ENCODE measurements around the gene NCOA1. TPM values are rescaled to one million over a fixed set of nuclear protein-coding genes. Genes with fewer than 3 reads are reported as not detected.
"Not testable (repeated sequence)": the region's sequence is repeated elsewhere in the genome, so short reads cannot be mapped to it uniquely, and the experiment has no call there.

NCOA1 gene
- total and polyA plus RNA-seq, 7 experiments from 2014 or later, result 13.2 to 72.8 (median 43.0) TPM

GRCh38 chr2:24577481-24577880 is 86.4 kb downstream of the NCOA1 start:
- H3K27me3 Mint-ChIP-seq, result no peaks in the 10 kb centered on the region
- peaks cover 6 to 18% of the 10 kb centered on the region in 2 donors for H3K4me1 ChIP-seq (ENCODE audit: control insufficient read depth in 2 of 2, insufficient read depth in 2 of 2, low read length in 2 of 2)
- ATAC-seq (no peak), DNase-seq (no peak)
- no peaks in the 10 kb centered on the region for H3K9me3 ChIP-seq (ENCODE audit: control insufficient read depth in 2 of 3, low read length in 3 of 3)
- H3K27ac Mint-ChIP-seq, result peak overlapping the region in 3 of 9 donors; percentile 5 to 57 (median 35)
- peaks cover 0 to 5% (median 0%) of the 10 kb centered on the region in 11 donors for H3K9me3 Mint-ChIP-seq
- H3K36me3 Mint-ChIP-seq, result peaks cover 2 to 46% (median 25%) of the 10 kb centered on the region in 5 donors
- H3K4me1 Mint-ChIP-seq, result peaks cover 40 to 81% (median 72%) of the 10 kb centered on the region in 7 donors
- no peaks in the 10 kb centered on the region for H3K36me3 ChIP-seq (ENCODE audit: control insufficient read depth in 2 of 3, insufficient read depth in 3 of 3, low read length in 3 of 3)
- no peaks in the 10 kb centered on the region for H3K27me3 ChIP-seq (ENCODE audit: control insufficient read depth in 2 of 2, insufficient read depth in 2 of 2, low read length in 2 of 2)
- ChIA-PET CTCF (no interaction called here), POLR2A (no interaction called here)
- H3K4me3 Mint-ChIP-seq, result peak overlapping the region in 5 of 10 donors; percentile 16 to 73 (median 61)
- no peak overlapping the region for H3K27ac ChIP-seq (ENCODE audit: low read depth, low read length)
- intact Hi-C loops (cut with micrococcal nuclease), result loop anchor here (1.0 to 5.0 kb wide), 4 partner anchors 35 to 86 kb away; partner anchors contain the start of gene NCOA1 (in 2 of the 2)
- H3K4me3 ChIP-seq (ENCODE audit: low read length), result no peak overlapping the region

- Histone ChIP-seq H3K4me1 (ENCODE audit: control insufficient read depth in 2 of 2, insufficient read depth in 2 of 2, low read length in 2 of 2) (peaks cover 6 to 18% of the 10 kb centered on the region in 2 donors), H3K27me3 (ENCODE audit: control insufficient read depth in 2 of 2, insufficient read depth in 2 of 2, low read length in 2 of 2) (no peaks in the 10 kb centered on the region), H3K9me3 (ENCODE audit: control insufficient read depth in 2 of 3, low read length in 3 of 3) (no peaks in the 10 kb centered on the region), H3K36me3 (ENCODE audit: control insufficient read depth in 2 of 3, insufficient read depth in 3 of 3, low read length in 3 of 3) (no peaks in the 10 kb centered on the region), H3K27ac (ENCODE audit: low read depth, low read length) (no peak overlapping the region), H3K4me3 (ENCODE audit: low read length) (no peak overlapping the region)
- POLR2A ChIA-PET, result no interaction called here
- no peak overlapping the region for H3K4me3 Mint-ChIP-seq
- DNase-seq (no peak), ATAC-seq (no peak)
- intact Hi-C loops (cut with micrococcal nuclease), result loop anchor here (5.0 kb wide), 3 partner anchors 33 to 87 kb away; partner anchors contain the start of gene NCOA1 (in 1 of the 2)
- H3K36me3 Mint-ChIP-seq, result peaks cover 6 to 46% (median 28%) of the 10 kb centered on the region in 5 donors
- CTCF ChIA-PET, result no interaction called here
- H3K27ac Mint-ChIP-seq, result peak overlapping the region in 1 of 9 donors; percentile 15
- H3K9me3 Mint-ChIP-seq, result peaks cover 0 to 5% (median 0%) of the 10 kb centered on the region in 11 donors
- H3K4me1 Mint-ChIP-seq, result peaks cover 40 to 75% (median 62%) of the 10 kb centered on the region in 7 donors
- H3K27me3 Mint-ChIP-seq, result no peaks in the 10 kb centered on the region
Measured at GRCh38 chr2:24579053-24579803, 88.2 kb downstream of the NCOA1 start.

GRCh38 chr2:24580561-24580960 is 89.5 kb downstream of the NCOA1 start:
- Mint-ChIP-seq H3K9me3 (peaks cover 0 to 2% (median 0%) of the 10 kb centered on the region in 11 donors), H3K4me1 (peaks cover 30 to 67% (median 52%) of the 10 kb centered on the region in 7 donors), H3K27ac (no peak overlapping the region), H3K27me3 (no peaks in the 10 kb centered on the region), H3K4me3 (no peak overlapping the region), H3K36me3 (peaks cover 6 to 42% (median 28%) of the 10 kb centered on the region in 5 donors)
- DNase-seq, result no peak
- H3K36me3 ChIP-seq (ENCODE audit: control insufficient read depth in 2 of 3, insufficient read depth in 3 of 3, low read length in 3 of 3), result no peaks in the 10 kb centered on the region
- ATAC-seq, result no peak
- CTCF ChIA-PET, result interaction anchor here (0.6 kb wide), 1 partner anchor 1135 kb away, joined by 3 read pairs; no protein-coding TSS in a partner anchor
- no peak overlapping the region for H3K27ac ChIP-seq (ENCODE audit: low read depth, low read length)
- H3K9me3 ChIP-seq (ENCODE audit: control insufficient read depth in 2 of 3, low read length in 3 of 3), result no peaks in the 10 kb centered on the region
- intact Hi-C loops (cut with micrococcal nuclease), result no loop called here
- peaks cover 6 to 18% of the 10 kb centered on the region in 2 donors for H3K4me1 ChIP-seq (ENCODE audit: control insufficient read depth in 2 of 2, insufficient read depth in 2 of 2, low read length in 2 of 2)
- H3K4me3 ChIP-seq (ENCODE audit: low read length), result no peak overlapping the region
- POLR2A ChIA-PET, result no interaction called here
- H3K27me3 ChIP-seq (ENCODE audit: control insufficient read depth in 2 of 2, insufficient read depth in 2 of 2, low read length in 2 of 2), result no peaks in the 10 kb centered on the region

- H3K4me3 ChIP-seq (ENCODE audit: low read length); H3K36me3 ChIP-seq (ENCODE audit: control insufficient read depth in 2 of 3, insufficient read depth in 3 of 3, low read length in 3 of 3); H3K27ac ChIP-seq (ENCODE audit: low read depth, low read length); ATAC-seq; H3K9me3 ChIP-seq (ENCODE audit: control insufficient read depth in 2 of 3, low read length in 3 of 3); H3K27me3 Mint-ChIP-seq; H3K4me3 Mint-ChIP-seq; POLR2A ChIA-PET; H3K9me3 Mint-ChIP-seq; H3K27ac Mint-ChIP-seq; DNase-seq; intact Hi-C loops (cut with micrococcal nuclease); CTCF ChIA-PET; H3K27me3 ChIP-seq (ENCODE audit: control insufficient read depth in 2 of 2, insufficient read depth in 2 of 2, low read length in 2 of 2): not testable (repeated sequence)
- peaks cover 6 to 14% of the 10 kb centered on the region in 2 donors for H3K4me1 ChIP-seq (ENCODE audit: control insufficient read depth in 2 of 2, insufficient read depth in 2 of 2, low read length in 2 of 2)
- H3K4me1 Mint-ChIP-seq, result peaks cover 26 to 61% (median 48%) of the 10 kb centered on the region in 7 donors
- peaks cover 11 to 55% (median 37%) of the 10 kb centered on the region in 5 donors for H3K36me3 Mint-ChIP-seq
Measured at GRCh38 chr2:24581971-24582370, 90.9 kb downstream of the NCOA1 start.

- CTCF ChIA-PET, result no interaction called here
- ATAC-seq, result peak; percentile 73
- peak overlapping the region in 1 of 10 donors; percentile 8 for H3K4me3 Mint-ChIP-seq
Measured at GRCh38 chr2:24586955-24587354, 95.9 kb downstream of the NCOA1 start.

GRCh38 chr2:24588294-24588693 is 97.2 kb downstream of the NCOA1 start:
- CTCF ChIA-PET, result no interaction called here
- Histone ChIP-seq H3K27ac (ENCODE audit: low read depth, low read length) (no peak overlapping the region), H3K4me3 (ENCODE audit: low read length) (no peak overlapping the region), H3K9me3 (ENCODE audit: control insufficient read depth in 2 of 3, low read length in 3 of 3) (no peaks in the 10 kb centered on the region), H3K4me1 (ENCODE audit: control insufficient read depth in 2 of 2, insufficient read depth in 2 of 2, low read length in 2 of 2) (peaks cover 0 to 9% of the 10 kb centered on the region in 2 donors), H3K36me3 (ENCODE audit: control insufficient read depth in 2 of 3, insufficient read depth in 3 of 3, low read length in 3 of 3) (peaks cover 0 to 9% (median 0%) of the 10 kb centered on the region in 3 experiments), H3K27me3 (ENCODE audit: control insufficient read depth in 2 of 2, insufficient read depth in 2 of 2, low read length in 2 of 2) (no peaks in the 10 kb centered on the region)
- Mint-ChIP-seq H3K36me3 (peaks cover 17 to 55% (median 45%) of the 10 kb centered on the region in 5 donors), H3K4me3 (no peak overlapping the region), H3K27me3 (no peaks in the 10 kb centered on the region), H3K27ac (peak overlapping the region in 1 of 9 donors; percentile 10), H3K4me1 (peaks cover 17 to 56% (median 42%) of the 10 kb centered on the region in 7 donors), H3K9me3 (peaks cover 0 to 3% (median 0%) of the 10 kb centered on the region in 11 donors)
- intact Hi-C loops (cut with micrococcal nuclease), result no loop called here
- ATAC-seq, result no peak
- DNase-seq, result no peak
- POLR2A ChIA-PET, result interaction anchor here (0.6 kb wide), 1 partner anchor 9 kb away, joined by 7 read pairs; no protein-coding TSS in a partner anchor

More at GRCh38 chr2:24586955-24587354, 95.9 kb downstream of the NCOA1 start:
- Histone ChIP-seq H3K4me3 (ENCODE audit: low read length) (no peak overlapping the region), H3K27me3 (ENCODE audit: control insufficient read depth in 2 of 2, insufficient read depth in 2 of 2, low read length in 2 of 2) (no peaks in the 10 kb centered on the region), H3K4me1 (ENCODE audit: control insufficient read depth in 2 of 2, insufficient read depth in 2 of 2, low read length in 2 of 2) (peaks cover 0 to 9% of the 10 kb centered on the region in 2 donors), H3K9me3 (ENCODE audit: control insufficient read depth in 2 of 3, low read length in 3 of 3) (no peaks in the 10 kb centered on the region), H3K27ac (ENCODE audit: low read depth, low read length) (no peak overlapping the region), H3K36me3 (ENCODE audit: control insufficient read depth in 2 of 3, insufficient read depth in 3 of 3, low read length in 3 of 3) (peaks cover 0 to 9% (median 0%) of the 10 kb centered on the region in 3 experiments)
- Mint-ChIP-seq H3K27ac (peak overlapping the region in 2 of 9 donors; percentile 19 to 25), H3K27me3 (no peaks in the 10 kb centered on the region), H3K36me3 (peaks cover 23 to 58% (median 55%) of the 10 kb centered on the region in 5 donors), H3K4me1 (peaks cover 17 to 53% (median 34%) of the 10 kb centered on the region in 7 donors), H3K9me3 (peaks cover 0 to 3% (median 0%) of the 10 kb centered on the region in 11 donors)
- intact Hi-C loops (cut with micrococcal nuclease), result no loop called here
- DNase-seq, result peak in 1 of 9 donors; percentile 38
- POLR2A ChIA-PET, result no interaction called here

All from naive thymus-derived CD4-positive, alpha-beta T cell (primary cell).